KMS-11 (cell line): ENCODE data around the gene PLBD1.

Experiments used
- H2AFZ ChIP-seq: fragments of 200-600 bp; sonication (generic); 2 replicates; pipeline ENCODE4 v1.6.1; 2016; ENCODE audit warnings: antibody characterized with exemption, mixed run types, low read depth
- H3K27ac ChIP-seq: fragments of 200-600 bp; sonication (generic); 2 replicates; pipeline ENCODE4 v1.6.1; 2016; ENCODE audit warnings: mild to moderate bottlenecking, mixed run types
- H3K27me3 ChIP-seq: fragments of 200-600 bp; sonication (generic); 2 replicates; pipeline ENCODE4 v1.6.1; 2017; ENCODE audit warnings: mild to moderate bottlenecking, low read depth, mixed run types, moderate library complexity; ENCODE audit not compliant: insufficient read depth
- H3K36me3 ChIP-seq: fragments of 200-600 bp; sonication (generic); 2 replicates; pipeline ENCODE4 v1.6.1; 2017; ENCODE audit warnings: mild to moderate bottlenecking, mixed run types; ENCODE audit not compliant: insufficient read depth
- H3K4me1 ChIP-seq: fragments of 200-600 bp; sonication (generic); 2 replicates; pipeline ENCODE4 v1.6.1; 2016; ENCODE audit warnings: mild to moderate bottlenecking, low read depth, mixed run types; ENCODE audit not compliant: poor library complexity, severe bottlenecking
- H3K4me2 ChIP-seq: fragments of 200-600 bp; sonication (generic); 2 replicates; pipeline ENCODE4 v1.7.0; 2016; ENCODE audit warnings: mild to moderate bottlenecking, mixed run types
- H3K4me3 ChIP-seq: fragments of 200-600 bp; sonication (generic); IDR thresholded peaks from 2 replicates; pipeline ENCODE4 v1.6.1; 2017; ENCODE audit warnings: low read depth, low read length, mixed read lengths; ENCODE audit not compliant: insufficient read depth
- H3K79me2 ChIP-seq: fragments of 200-600 bp; sonication (generic); 2 replicates; pipeline ENCODE4 v1.6.1; 2016; ENCODE audit warnings: low read depth, mixed run types; ENCODE audit not compliant: insufficient read depth
- H3K9ac ChIP-seq: fragments of 200-600 bp; sonication (generic); 2 replicates; pipeline ENCODE4 v1.6.1; 2016; ENCODE audit warnings: mild to moderate bottlenecking, mixed run types
- H4K20me1 ChIP-seq: fragments of 200-600 bp; sonication (generic); 2 replicates; pipeline ENCODE4 v1.6.1; 2016; ENCODE audit warnings: mild to moderate bottlenecking, mixed run types; ENCODE audit not compliant: insufficient read depth
- CTCF ChIP-seq: fragments of 200-600 bp; sonication (generic); conservative IDR thresholded peaks from 2 replicates; pipeline ENCODE4 v1.6.1; 2017; ENCODE audit warnings: low read depth, mild to moderate bottlenecking, antibody characterized with exemption, low read length, moderate library complexity, mixed read lengths

Gene PLBD1

GRCh38 chr12:14521822-14522221 lies 45.9 kb downstream of the PLBD1 start:
- Histone ChIP-seq H3K4me2 (no peak overlapping the region), H3K4me3 (no peak overlapping the region), H3K4me1 (no peaks in the 10 kb centered on the region), H3K9ac (no peak overlapping the region), H3K27me3 (no peaks in the 10 kb centered on the region), H3K79me2 (no peaks in the 10 kb centered on the region), H2AFZ (no peak overlapping the region), H4K20me1 (no peaks in the 10 kb centered on the region), H3K36me3 (no peaks in the 10 kb centered on the region), H3K27ac (no peak overlapping the region)
- no peak for TF ChIP-seq CTCF

- Histone ChIP-seq H3K36me3 (no peaks in the 10 kb centered on the region), H3K4me2 (no peak overlapping the region), H3K27ac (no peak overlapping the region), H3K79me2 (no peaks in the 10 kb centered on the region), H3K9ac (no peak overlapping the region), H3K4me1 (no peaks in the 10 kb centered on the region), H4K20me1 (no peaks in the 10 kb centered on the region), H3K27me3 (no peaks in the 10 kb centered on the region), H2AFZ (no peak overlapping the region), H3K4me3 (no peak overlapping the region)
- TF ChIP-seq CTCF: no peak
Measured at GRCh38 chr12:14514946-14515345, 52.7 kb downstream of the PLBD1 start.

GRCh38 chr12:14514154-14514842 lies 53.4 kb downstream of the PLBD1 start:
- H3K27ac ChIP-seq: no peak overlapping the region
- no peak overlapping the region for H3K9ac ChIP-seq
- H3K27me3 ChIP-seq: no peaks in the 10 kb centered on the region
- no peaks in the 10 kb centered on the region for H3K4me1 ChIP-seq
- no peaks in the 10 kb centered on the region for H3K79me2 ChIP-seq
- no peak overlapping the region for H3K4me2 ChIP-seq
- no peak overlapping the region for H3K4me3 ChIP-seq
- no peak for TF ChIP-seq CTCF
- H2AFZ ChIP-seq: no peak overlapping the region
- no peaks in the 10 kb centered on the region for H3K36me3 ChIP-seq
- no peaks in the 10 kb centered on the region for H4K20me1 ChIP-seq

- no peak overlapping the region for H3K27ac ChIP-seq
- no peak overlapping the region for H3K9ac ChIP-seq
- H4K20me1 ChIP-seq: no peaks in the 10 kb centered on the region
- no peaks in the 10 kb centered on the region for H3K79me2 ChIP-seq
- H3K4me3 ChIP-seq: no peak overlapping the region
- H3K36me3 ChIP-seq: no peaks in the 10 kb centered on the region
- no peak for TF ChIP-seq CTCF
- H3K4me2 ChIP-seq: no peak overlapping the region
- no peak overlapping the region for H2AFZ ChIP-seq
- H3K27me3 ChIP-seq: no peaks in the 10 kb centered on the region
- no peaks in the 10 kb centered on the region for H3K4me1 ChIP-seq
Measured at GRCh38 chr12:14510574-14510973, 57.1 kb downstream of the PLBD1 start.
